HG03039 (cell line): ENCODE measurements around the gene WIPF3.
"Not testable (repeated sequence)": the region's sequence is repeated elsewhere in the genome, so short reads cannot be mapped to it uniquely, and the experiment has no call there.

Source experiments
- ATAC-seq: cut with Tn5 transposase; IDR thresholded peaks from one replicate; pipeline ENCODE4 v1.9.1; 2021; ENCODE audit warnings: mild to moderate bottlenecking, moderate library complexity; ENCODE audit not compliant: unreplicated experiment

WIPF3 gene

GRCh38 chr7:29948587-29948986 is 142.3 kb downstream of the WIPF3 start:
- ATAC-seq: no peak

DNA sequence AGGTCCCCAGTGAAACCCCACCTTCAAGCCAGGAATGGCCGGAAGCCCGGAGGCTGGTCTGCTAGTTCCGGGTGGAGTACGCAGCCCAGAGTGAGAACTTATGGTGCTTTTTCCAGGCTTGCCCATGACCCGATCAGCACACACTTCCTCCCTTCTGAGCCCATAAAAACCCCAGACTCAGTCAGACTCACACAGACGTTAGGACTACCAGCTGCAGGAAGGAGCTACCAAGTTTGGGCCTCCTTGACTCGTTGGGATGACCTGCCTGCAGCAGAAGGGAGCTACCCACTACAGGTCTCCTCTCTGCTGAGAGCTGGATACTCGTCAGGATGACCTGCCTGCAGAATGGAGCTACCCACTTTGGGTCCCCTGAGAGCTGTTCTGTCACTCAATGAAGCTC is 144.2 kb downstream of the WIPF3 start:
- ATAC-seq: no peak

DNA sequence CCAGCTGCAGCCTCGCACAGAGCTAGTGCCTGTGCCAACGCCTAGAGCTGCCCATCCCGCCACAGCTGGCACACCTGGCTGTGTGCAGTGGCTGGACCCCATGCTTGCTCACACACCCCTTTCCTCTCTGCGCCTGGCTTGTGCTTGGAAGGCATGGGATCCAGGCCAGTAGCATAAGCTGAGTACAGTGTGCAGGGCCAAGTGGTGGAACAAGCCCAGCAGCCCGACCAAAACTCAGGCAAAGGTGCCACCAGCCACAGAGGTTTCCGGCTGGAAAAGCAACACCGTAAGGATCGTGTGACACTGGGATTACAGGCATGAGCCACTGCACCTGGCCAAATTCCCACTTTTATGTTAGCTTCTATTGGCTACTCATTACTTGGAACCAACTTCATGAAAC is 144.9 kb downstream of the WIPF3 start:
- ATAC-seq: no peak

DNA sequence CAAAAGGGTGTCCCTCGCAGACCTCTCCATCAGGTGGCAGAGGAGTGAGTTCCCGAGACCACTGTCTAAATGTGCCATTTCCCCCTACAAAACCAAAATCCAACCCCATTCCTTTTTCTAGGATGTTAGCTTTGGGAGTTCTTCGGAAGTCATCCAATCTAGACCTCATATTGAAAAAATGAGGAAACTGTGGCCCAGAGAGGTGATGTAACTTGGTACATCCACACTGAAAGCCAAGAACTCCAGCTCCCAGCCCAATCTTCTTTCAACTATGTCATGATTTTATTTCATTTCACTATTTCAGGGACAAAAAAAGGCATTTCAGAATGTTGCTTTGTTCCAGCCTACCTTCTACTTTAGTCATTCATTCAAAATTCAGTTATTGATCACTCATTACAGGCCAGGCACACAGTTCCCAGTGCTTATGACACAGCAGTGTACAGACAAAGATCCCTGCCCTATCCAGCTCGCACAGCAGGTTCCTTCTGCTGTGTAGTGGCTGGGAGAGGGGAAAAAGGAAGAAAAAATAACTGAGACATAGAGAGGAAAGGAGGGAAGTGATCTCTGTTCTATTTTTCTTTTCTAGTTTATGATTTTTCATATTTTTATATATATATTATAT is 147.5 kb downstream of the WIPF3 start:
- ATAC-seq: no peak

- no peak for ATAC-seq
These were observed 148.9 kb downstream of the WIPF3 start for GRCh38 chr7:29955075-29955792.

- no peak for ATAC-seq
These were observed 149.6 kb downstream of the WIPF3 start for GRCh38 chr7:29955799-29956486.

DNA sequence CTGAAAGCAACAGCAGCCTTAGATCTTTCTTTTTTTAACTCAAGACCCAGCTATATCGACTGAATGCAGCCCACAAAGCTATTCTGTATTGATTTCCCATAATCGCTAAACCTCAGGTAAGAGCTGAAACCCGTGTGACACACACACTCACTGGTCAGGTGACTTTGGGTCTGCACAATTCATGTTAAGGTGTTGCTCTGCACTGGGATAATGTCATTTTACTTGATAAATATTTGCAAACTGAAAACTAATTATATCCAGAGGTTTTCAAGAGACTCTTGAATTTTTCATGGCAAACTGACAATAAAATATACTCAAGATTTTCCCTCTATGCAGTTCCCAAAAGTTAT is 150.2 kb downstream of the WIPF3 start:
- ATAC-seq: no peak

DNA sequence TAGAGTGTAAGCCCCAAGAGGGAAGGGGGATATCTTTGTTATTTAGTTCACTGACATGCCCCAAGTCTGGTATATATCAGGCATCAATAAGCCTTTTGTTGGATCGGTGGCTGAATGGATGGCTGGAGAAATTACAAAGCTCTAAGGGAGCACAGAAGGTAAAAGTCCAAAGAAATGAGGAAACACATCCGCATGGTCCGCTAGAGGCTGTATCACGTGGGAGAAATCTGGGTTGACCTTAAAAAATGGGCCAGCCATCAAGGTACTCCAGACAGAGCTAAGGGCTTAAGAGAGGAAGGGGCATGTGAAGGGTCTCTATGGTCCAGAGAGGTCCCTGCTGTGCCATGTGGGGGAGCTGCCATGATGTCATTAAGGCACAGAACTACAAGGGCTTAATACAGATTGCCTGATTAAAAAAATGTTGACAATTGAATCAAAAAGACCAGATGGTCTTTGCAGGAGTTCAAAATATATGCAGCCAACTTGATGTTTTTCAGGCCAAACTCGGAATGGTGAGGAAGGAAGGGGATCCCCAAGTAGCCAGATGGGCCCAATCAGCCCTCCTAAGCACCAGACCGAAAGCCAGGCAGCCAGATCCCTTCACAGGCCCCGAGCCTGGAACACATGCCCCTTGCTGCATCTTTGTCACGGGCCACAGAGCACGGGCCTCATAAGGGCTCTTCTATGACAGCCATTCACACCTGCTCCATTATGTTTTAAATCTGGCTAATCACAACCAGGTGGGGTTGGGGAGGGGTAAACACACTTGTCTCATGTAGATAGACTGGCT is 151.4 kb downstream of the WIPF3 start:
- ATAC-seq: no peak

GRCh38 chr7:29958667-29959358 is 152.5 kb downstream of the WIPF3 start:
- ATAC-seq: no peak

- not testable (repeated sequence) for ATAC-seq
These were observed 155.3 kb downstream of the WIPF3 start for GRCh38 chr7:29961611-29962010.

DNA sequence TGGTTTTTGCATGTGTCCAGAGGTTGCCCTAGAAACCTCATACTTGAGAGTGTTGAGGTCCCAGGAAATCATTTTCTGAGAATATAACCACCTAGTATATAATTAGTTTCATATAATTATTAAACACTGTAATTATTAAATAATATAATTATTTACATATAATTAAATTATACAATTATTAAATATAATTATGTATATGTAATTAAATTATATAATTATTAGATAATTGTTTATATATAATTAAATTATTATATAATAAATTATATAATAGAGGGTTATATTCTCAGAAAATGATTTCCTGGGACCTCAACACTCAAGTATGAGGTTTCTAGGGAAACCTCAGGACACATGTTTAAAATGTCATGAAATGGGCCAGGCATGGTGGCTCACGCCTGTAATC is 155.7 kb downstream of the WIPF3 start:
- ATAC-seq: no peak

DNA sequence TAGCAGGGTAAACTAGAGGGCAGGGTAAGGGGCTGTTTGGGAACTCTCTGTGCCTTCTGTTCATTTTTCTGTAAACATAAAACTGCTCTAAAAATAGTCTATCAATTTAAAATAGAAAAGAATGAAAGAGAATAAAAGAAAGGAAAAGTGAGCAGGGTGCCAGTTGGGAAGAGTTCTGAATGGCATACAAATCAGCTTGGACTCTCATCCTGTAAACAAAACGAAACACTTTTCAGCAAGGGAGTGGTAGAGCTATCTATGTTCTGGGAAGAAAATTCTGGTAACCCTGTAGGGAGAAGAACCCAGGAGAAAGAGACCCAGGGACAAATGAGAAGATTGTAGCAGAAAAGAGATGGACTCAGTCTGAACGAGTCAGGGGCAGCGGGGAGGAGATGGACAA is 158.7 kb downstream of the WIPF3 start:
- ATAC-seq: no peak
